IMR-90 (cell line): ENCODE data around the gene GTF2F1. TPM values are rescaled to one million over a fixed set of nuclear protein-coding genes. Genes with fewer than 3 reads are reported as not detected.
A peak's percentile ranks its signal among the peaks of the same experiment; 100 is the strongest.

ENCODE experiments used
- ATAC-seq: fragments of 200-7000 bp; cut with Tn5 transposase; 2 replicates; pipeline ENCODE4 v1.9.1; 2020; ENCODE audit warnings: low read depth, mild to moderate bottlenecking, moderate library complexity
- BruUV-seq: library from RNA; stranded (reverse); fragments of 400-500 nt; replicated peaks from 2 replicates; lab custom pipeline; 2021; lab: Mats Ljungman, UMichigan
- CTCF ChIA-PET: fragments of 300-600 bp; formaldehyde crosslinking; extraction: SDS; loops from one replicate; lab custom pipeline; 2021; ENCODE audit warnings: antibody characterized with exemption; lab: Yijun Ruan, JAX
- POLR2A ChIA-PET: fragments of 300-600 bp; sonication (Branson Sonifier 250); formaldehyde crosslinking; loops from one replicate; lab custom pipeline; 2022; ENCODE audit warnings: antibody characterized with exemption; ENCODE audit not compliant: unreplicated experiment; lab: Charles Lee
- DNase-seq: peaks from one replicate; pipeline ENCODE4 v3.0.0; 2013
- H2AFZ ChIP-seq: replicated peaks from 2 replicates; pipeline ENCODE3; 2013; ENCODE audit warnings: low read length, mild to moderate bottlenecking; ENCODE audit not compliant: poor library complexity
- H2AK5ac ChIP-seq: 2 replicates; pipeline ENCODE4 v1.6.1; 2013; ENCODE audit warnings: low read depth, low read length, inconsistent platforms
- H2AK9ac ChIP-seq: replicated peaks from 2 replicates; pipeline ENCODE3; 2013; ENCODE audit warnings: mild to moderate bottlenecking, low read depth, low read length, moderate library complexity; ENCODE audit not compliant: poor library complexity
- H2BK120ac ChIP-seq: 2 replicates; pipeline ENCODE4 v1.6.1; 2013; ENCODE audit warnings: low read depth, low read length, inconsistent platforms
- H2BK15ac ChIP-seq: 3 replicates; pipeline ENCODE4 v1.6.1; 2013; ENCODE audit warnings: low read depth, low read length, inconsistent platforms
- H2BK20ac ChIP-seq: 2 replicates; pipeline ENCODE4 v1.6.1; 2013; ENCODE audit warnings: low read depth, mild to moderate bottlenecking, inconsistent platforms, low read length, moderate library complexity
- H2BK5ac ChIP-seq: 2 replicates; pipeline ENCODE4 v1.6.1; 2013; ENCODE audit warnings: mild to moderate bottlenecking, low read depth, low read length, inconsistent platforms; ENCODE audit not compliant: poor library complexity, severe bottlenecking
- H3K14ac ChIP-seq: replicated peaks from 2 replicates; pipeline ENCODE4 v1.6.1; 2013; ENCODE audit warnings: low read depth, low read length, inconsistent platforms
- H3K18ac ChIP-seq: 2 replicates; pipeline ENCODE4 v1.6.1; 2013; ENCODE audit warnings: low read depth, low read length, control low read depth
- H3K23ac ChIP-seq: 2 replicates; pipeline ENCODE4 v1.6.1; 2013; ENCODE audit warnings: low read depth, low read length, inconsistent platforms
- H3K27ac ChIP-seq: 2 replicates; pipeline ENCODE4 v1.5.1; 2013; ENCODE audit warnings: mild to moderate bottlenecking, control low read depth, low read length; ENCODE audit not compliant: insufficient read depth
- H3K27me3 ChIP-seq: 2 replicates; pipeline ENCODE4 v1.6.1; 2013; ENCODE audit warnings: low read length; ENCODE audit not compliant: control insufficient read depth, insufficient read depth
- H3K36me3 ChIP-seq: 2 replicates; pipeline ENCODE4 v1.6.1; 2013; ENCODE audit warnings: low read length, mixed read lengths; ENCODE audit not compliant: control insufficient read depth, insufficient read depth
- H3K4ac ChIP-seq: 2 replicates; pipeline ENCODE4 v1.6.1; 2013; ENCODE audit warnings: low read depth, low read length, inconsistent platforms
- H3K4me1 ChIP-seq: 2 replicates; pipeline ENCODE4 v1.6.1; 2013; ENCODE audit warnings: low read length, mixed read lengths; ENCODE audit not compliant: control insufficient read depth, insufficient read depth
- H3K4me2 ChIP-seq: 2 replicates; pipeline ENCODE4 v1.6.1; 2013; ENCODE audit warnings: low read depth, mild to moderate bottlenecking, control low read depth, low read length, moderate library complexity
- H3K4me3 ChIP-seq: 2 replicates; pipeline ENCODE4 v1.5.1; 2013; ENCODE audit warnings: low read depth, mild to moderate bottlenecking, control low read depth, low read length, moderate library complexity; ENCODE audit not compliant: insufficient read depth
- H3K56ac ChIP-seq: 2 replicates; pipeline ENCODE4 v1.6.1; 2013; ENCODE audit warnings: low read length, inconsistent platforms; ENCODE audit not compliant: insufficient read depth; ENCODE audit errors: extremely low read depth
- H3K79me1 ChIP-seq, 2 experiments: 2 replicates each; pipeline ENCODE4 v1.6.1; 2013; ENCODE audit warnings: low read length in 2 of 2, inconsistent platforms in 1 of 2, low read depth in 1 of 2
- H3K9ac ChIP-seq: 2 replicates; pipeline ENCODE4 v1.6.1; 2013; ENCODE audit warnings: low read depth, low read length, control low read depth
- H3K9me1 ChIP-seq: 2 replicates; pipeline ENCODE4 v1.6.1; 2013; ENCODE audit warnings: low read length, inconsistent platforms; ENCODE audit not compliant: insufficient read depth
- H3K9me3 ChIP-seq: 2 replicates; pipeline ENCODE4 v1.6.1; 2013; ENCODE audit warnings: low read length; ENCODE audit not compliant: control insufficient read depth, insufficient read depth
- H4K20me1 ChIP-seq: 2 replicates; pipeline ENCODE4 v1.6.1; 2013; ENCODE audit warnings: low read length, inconsistent platforms; ENCODE audit not compliant: insufficient read depth
- H4K5ac ChIP-seq: 2 replicates; pipeline ENCODE4 v1.6.1; 2013; ENCODE audit warnings: mild to moderate bottlenecking, low read depth, low read length, control low read depth
- H4K8ac ChIP-seq, 2 experiments: 2 replicates each; pipeline ENCODE4 v1.6.1; 2013; ENCODE audit warnings: low read depth in 2 of 2, low read length in 2 of 2, control low read depth in 1 of 2, inconsistent platforms in 1 of 2
- H4K91ac ChIP-seq: 2 replicates; pipeline ENCODE4 v1.6.1; 2013; ENCODE audit warnings: low read depth, low read length, inconsistent platforms; ENCODE audit not compliant: insufficient read depth
- CHD1 ChIP-seq: IDR thresholded peaks from 2 replicates; pipeline ENCODE4 v1.6.1; 2012; ENCODE audit warnings: low read depth, low read length, improper control_type of control experiment
- CTCF ChIP-seq: conservative IDR thresholded peaks from 2 replicates; pipeline ENCODE4 v1.5.1; 2012; ENCODE audit warnings: mild to moderate bottlenecking, low read depth, low read length, improper control_type of control experiment
- MAFK ChIP-seq: IDR thresholded peaks from 2 replicates; pipeline ENCODE4 v1.6.1; 2012; ENCODE audit warnings: low read depth, low read length, improper control_type of control experiment
- MXI1 ChIP-seq: IDR thresholded peaks from 2 replicates; pipeline ENCODE4 v1.6.1; 2012; ENCODE audit warnings: low read depth, mild to moderate bottlenecking, low read length, moderate library complexity, borderline replicate concordance
- NFE2L2 ChIP-seq: fragments of 150-350 bp; IDR thresholded peaks from 2 replicates; pipeline ENCODE4 v1.6.1; 2016; ENCODE audit warnings: low read depth, mild to moderate bottlenecking, low read length
- POLR2A ChIP-seq: IDR thresholded peaks from 2 replicates; pipeline ENCODE4 v1.6.1; 2012; ENCODE audit warnings: mild to moderate bottlenecking, low read depth, low read length
- RAD21 ChIP-seq: IDR thresholded peaks from 2 replicates; pipeline ENCODE4 v1.6.1; 2012; ENCODE audit warnings: low read length, improper control_type of control experiment
- RCOR1 ChIP-seq: IDR thresholded peaks from 2 replicates; pipeline ENCODE4 v1.6.1; 2012; ENCODE audit warnings: mild to moderate bottlenecking, low read length, improper control_type of control experiment; ENCODE audit not compliant: insufficient replicate concordance
- RFX5 ChIP-seq: IDR thresholded peaks from 2 replicates; pipeline ENCODE4 v1.8.0; 2012; ENCODE audit warnings: low read depth, mild to moderate bottlenecking, low read length, moderate library complexity
- SMC3 ChIP-seq: fragments of 150-350 bp; IDR thresholded peaks from 2 replicates; pipeline ENCODE4 v1.6.1; 2016; ENCODE audit warnings: low read depth, mild to moderate bottlenecking, antibody characterized with exemption, low read length, moderate library complexity
- WGBS, 2 experiments: methylation state at CpG; one replicate each; pipeline versions ENCODE4 v1.1.5 to v1.1.7; 2013; ENCODE audit warnings: missing lambda C conversion rate in 2 of 2; ENCODE audit not compliant: insufficient read length in 1 of 2; ENCODE audit errors: extremely low coverage in 2 of 2; 5-methylcytosine and 5-hydroxymethylcytosine counted together
- dilution Hi-C: fragments of 300-500 bp; cut with HindIII; formaldehyde crosslinking; loops from one replicate; pipeline ENCODE4 v1.14.3; 2018; ENCODE audit warnings: low sequenced_read_pairs; ENCODE audit not compliant: unreplicated experiment
- in situ Hi-C: fragments of 300-500 bp; cut with MboI; formaldehyde crosslinking; loops from 3 replicates; pipeline ENCODE4 v1.14.3; 2019; ENCODE audit warnings: low sequenced_read_pairs, inconsistent platforms, mixed read lengths
- intact Hi-C: fragments of 100-400 bp; cut with micrococcal nuclease; formaldehyde crosslinking; loops from 2 replicates; pipeline ENCODE4 v1.10.0; 2022
- polyA plus RNA-seq, 3 experiments: library from polyadenylated mRNA; depleted of rRNA; stranded (reverse); fragments of >200 nt; gene quantifications; 2 replicates each; pipeline ENCODE4 v1.2.3, GENCODE V29; 2012; ENCODE audit warnings: low replicate concordance in 1 of 3
- total RNA-seq: library from RNA; depleted of rRNA; stranded (reverse); fragments of >200 nt; gene quantifications from 2 replicates; pipeline ENCODE4 v1.2.3, GENCODE V29; 2012
- TF ChIP-seq, protein P1 (sequence below): fragments of 150-350 bp; IDR thresholded peaks from 2 replicates; pipeline ENCODE4 v1.6.1; 2016; ENCODE audit warnings: low read depth, mild to moderate bottlenecking, low read length, moderate library complexity, borderline replicate concordance

GTF2F1 gene
- total and polyA plus RNA-seq, 2 of the 4 experiments (the other 2 are of a cell fraction), result 43.7 to 51.4 TPM

DNA sequence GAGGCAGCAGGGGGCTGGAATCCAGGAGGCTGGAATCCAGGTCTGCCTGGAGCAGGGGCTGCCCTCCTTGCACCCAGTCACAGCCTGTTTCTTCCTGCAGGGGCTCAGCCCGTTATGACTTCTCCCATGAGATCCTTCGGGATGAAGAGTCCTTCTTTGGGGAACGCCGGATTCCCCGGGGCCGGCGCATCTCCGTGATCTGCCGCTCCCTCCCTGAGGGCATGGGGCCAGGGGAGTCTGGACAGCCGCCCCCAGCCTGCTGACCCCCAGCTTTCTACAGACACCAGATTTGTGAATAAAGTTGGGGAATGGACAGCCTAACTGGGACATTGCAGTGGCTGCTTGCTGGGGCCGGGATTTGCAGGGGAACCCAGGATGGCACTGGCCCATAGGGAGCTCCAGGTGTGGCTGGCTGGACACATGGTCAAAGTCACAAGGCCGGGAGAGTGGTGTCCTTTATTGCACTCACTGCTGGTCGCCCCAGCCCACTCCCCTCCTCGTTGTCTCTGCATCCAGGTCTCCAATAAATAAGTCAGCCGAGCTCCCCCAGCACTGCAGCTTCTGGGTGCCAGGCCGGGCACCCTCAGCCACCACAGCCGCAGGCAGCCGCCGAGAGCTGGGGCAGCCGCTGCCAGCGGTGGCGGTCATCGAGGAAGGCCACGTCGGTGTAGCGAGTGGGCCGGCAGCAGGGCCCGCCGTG is 18.1 kb downstream of the GTF2F1 start:
- H3K9me3 ChIP-seq, result peaks cover 2% of the 10 kb centered on the region; the same call in 1 of the 2 replicates
- H2BK20ac ChIP-seq, result no peak overlapping the region
- TF ChIP-seq, protein P1, sequence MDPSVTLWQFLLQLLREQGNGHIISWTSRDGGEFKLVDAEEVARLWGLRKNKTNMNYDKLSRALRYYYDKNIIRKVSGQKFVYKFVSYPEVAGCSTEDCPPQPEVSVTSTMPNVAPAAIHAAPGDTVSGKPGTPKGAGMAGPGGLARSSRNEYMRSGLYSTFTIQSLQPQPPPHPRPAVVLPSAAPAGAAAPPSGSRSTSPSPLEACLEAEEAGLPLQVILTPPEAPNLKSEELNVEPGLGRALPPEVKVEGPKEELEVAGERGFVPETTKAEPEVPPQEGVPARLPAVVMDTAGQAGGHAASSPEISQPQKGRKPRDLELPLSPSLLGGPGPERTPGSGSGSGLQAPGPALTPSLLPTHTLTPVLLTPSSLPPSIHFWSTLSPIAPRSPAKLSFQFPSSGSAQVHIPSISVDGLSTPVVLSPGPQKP, result no peak
- TF ChIP-seq NFE2L2 (no peak), RAD21 (no peak), MAFK (no peak), CHD1 (no peak), RFX5 (no peak), POLR2A (no peak), RCOR1 (no peak), MXI1 (no peak), CTCF (no peak), SMC3 (no peak)
- no peak overlapping the region for H3K14ac ChIP-seq
- no peak overlapping the region for H3K23ac ChIP-seq
- H3K9me1 ChIP-seq, result peaks cover 13% of the 10 kb centered on the region
- H3K27ac ChIP-seq, result no peak overlapping the region
- H4K91ac ChIP-seq, result no peak overlapping the region
- no peak overlapping the region for H3K9ac ChIP-seq
- H3K18ac ChIP-seq, result no peak overlapping the region
- BruUV-seq, result no TSS peak
- no peak overlapping the region for H4K8ac ChIP-seq
- H3K4me1 ChIP-seq, result peaks cover 11% of the 10 kb centered on the region
- 91% methylated on average over 16 of the region's 29 CpGs; no CpG with 5 or more reads in 1 of the 2 experiments for WGBS, 2 experiments
- dilution Hi-C loops, result no loop called here
- H2AK5ac ChIP-seq, result peak overlapping the region; percentile 9; the same call in 1 of the 2 replicates
- intact Hi-C loops, result no loop called here
- no peaks in the 10 kb centered on the region for H4K20me1 ChIP-seq
- no peak for ATAC-seq
- no peak for DNase-seq
- peak overlapping the region; percentile 100 for H2AK9ac ChIP-seq
- H3K79me1 ChIP-seq, result peaks cover 7 to 14% of the 10 kb centered on the region in 2 experiments; a peak in 3 of 4 replicates
- H3K4me3 ChIP-seq, result no peak overlapping the region
- H2AFZ ChIP-seq, result peak overlapping the region; percentile 56
- in situ Hi-C loops, result no loop called here
- POLR2A ChIA-PET, result no interaction called here
- H3K4me2 ChIP-seq, result no peak overlapping the region
- H2BK5ac ChIP-seq, result no peak overlapping the region
- no peaks in the 10 kb centered on the region for H3K27me3 ChIP-seq
- H2BK120ac ChIP-seq, result no peak overlapping the region
- no peak overlapping the region for H2BK15ac ChIP-seq
- H3K56ac ChIP-seq, result no peak overlapping the region
- H4K5ac ChIP-seq, result no peak overlapping the region
- CTCF ChIA-PET, result no interaction called here
- H3K4ac ChIP-seq, result no peak overlapping the region
- peaks cover 9% of the 10 kb centered on the region for H3K36me3 ChIP-seq
